Stimulated activated CD4-positive, alpha-beta T cell treated with anti-CD3 and anti-CD28 coated beads, Interleukin-4, amount 100 ng/mL, for 24 hours (primary cell): Measurements from ENCODE around the gene EHMT2.
"Not testable (repeated sequence)": the region's sequence is repeated elsewhere in the genome, so short reads cannot be mapped to it uniquely, and the experiment has no call there.

Experiments used
- DNase-seq: peaks from one replicate; pipeline ENCODE4 v3.0.0-alpha.2; 2020

EHMT2 gene

GRCh38 chr6:31911826-31912585, 14.5 kb upstream of the EHMT2 start:
- DNase-seq, result no peak

- DNase-seq, result not testable (repeated sequence)
Observed at GRCh38 chr6:31909298-31909697, 11.8 kb upstream of the EHMT2 start.

- no peak for DNase-seq
Observed at GRCh38 chr6:31908791-31909190, 11.3 kb upstream of the EHMT2 start.

GRCh38 chr6:31908255-31908654, 10.8 kb upstream of the EHMT2 start:
- not testable (repeated sequence) for DNase-seq

GRCh38 chr6:31907158-31907813, 9.8 kb upstream of the EHMT2 start:
- no peak for DNase-seq

GRCh38 chr6:31906727-31907126, 9.2 kb upstream of the EHMT2 start:
- DNase-seq, result not testable (repeated sequence)

- no peak for DNase-seq
Observed at GRCh38 chr6:31906122-31906521, 8.6 kb upstream of the EHMT2 start.

- DNase-seq, result no peak
Observed at GRCh38 chr6:31905041-31905440, 7.5 kb upstream of the EHMT2 start.

GRCh38 chr6:31903957-31904356, 6.5 kb upstream of the EHMT2 start:
- no peak for DNase-seq

- DNase-seq, result peak; percentile 85
Observed at GRCh38 chr6:31901953-31902643, 4.6 kb upstream of the EHMT2 start, which contains the start of gene ZBTB12. TSS of gene ZBTB12 (minus strand) at chr6:31902086. CDS start at chr6:31901305, 781 bp downstream.

- DNase-seq, result peak; percentile 70
Observed at GRCh38 chr6:31901415-31901952, 4.0 kb upstream of the EHMT2 start.

GRCh38 chr6:31900917-31901414, 3.5 kb upstream of the EHMT2 start:
- no peak for DNase-seq

GRCh38 chr6:31899882-31900722, 2.6 kb upstream of the EHMT2 start:
- no peak for DNase-seq

GRCh38 chr6:31899215-31899614, 1.7 kb upstream of the EHMT2 start:
- DNase-seq, result no peak

- peak; percentile 36 for DNase-seq
Observed at GRCh38 chr6:31898383-31899011, 999 bp upstream of the EHMT2 start.

GRCh38 chr6:31896856-31897611, 464 bp downstream of the EHMT2 start:
- no peak for DNase-seq

- DNase-seq, result no peak
Observed at GRCh38 chr6:31896493-31896855, 1.0 kb downstream of the EHMT2 start.

GRCh38 chr6:31892821-31893220, 4.7 kb downstream of the EHMT2 start:
- no peak for DNase-seq

GRCh38 chr6:31889331-31889972, 8.0 kb downstream of the EHMT2 start:
- no peak for DNase-seq
